IPS-NIHi7 (cell line): ENCODE data around the gene CDK11A.
"Not testable (repeated sequence)": the region's sequence is repeated elsewhere in the genome, so short reads cannot be mapped to it uniquely, and the experiment has no call there.

Experiments
- DNase-seq: peaks from one replicate; pipeline ENCODE4 v3.0.0; 2012; ENCODE audit warnings: mixed read lengths; ENCODE audit errors: extremely low spot score

The CDK11A gene

DNA sequence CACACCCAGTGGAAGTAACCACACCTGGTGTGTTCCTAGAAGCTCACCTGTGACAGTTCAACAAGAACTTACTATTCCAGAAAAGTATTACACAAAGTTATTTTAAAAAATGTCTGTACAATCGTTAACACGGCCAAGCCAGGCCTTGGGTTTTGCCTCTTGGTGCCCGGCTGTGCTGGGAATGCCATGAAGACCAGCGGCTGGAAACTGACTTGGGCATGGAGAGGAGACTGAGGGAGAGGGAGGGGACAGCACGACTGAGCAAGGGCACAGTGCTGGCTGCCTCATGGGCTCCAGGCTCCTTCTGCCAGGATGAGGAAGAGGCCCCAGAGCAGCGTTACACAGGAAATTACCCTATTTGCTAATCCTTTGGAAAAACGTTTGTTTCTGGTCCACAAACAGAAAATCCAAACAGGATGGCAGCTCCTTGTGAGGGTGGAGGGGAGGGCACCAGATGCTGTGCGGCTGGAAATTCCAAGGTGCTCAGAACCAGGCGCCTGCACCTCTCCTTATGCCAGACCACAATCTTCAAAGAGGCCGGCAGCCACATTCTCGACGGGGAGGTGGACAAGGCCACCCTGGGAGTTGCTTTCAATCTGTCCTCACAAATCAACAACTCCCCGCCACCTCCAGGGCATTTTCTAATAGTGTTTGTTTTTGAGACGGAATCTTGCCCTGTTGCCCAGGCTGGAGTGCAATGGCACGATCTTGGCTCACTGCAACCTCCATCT is 61.2 kb downstream of the CDK11A start:
- not testable (repeated sequence) for DNase-seq

DNA sequence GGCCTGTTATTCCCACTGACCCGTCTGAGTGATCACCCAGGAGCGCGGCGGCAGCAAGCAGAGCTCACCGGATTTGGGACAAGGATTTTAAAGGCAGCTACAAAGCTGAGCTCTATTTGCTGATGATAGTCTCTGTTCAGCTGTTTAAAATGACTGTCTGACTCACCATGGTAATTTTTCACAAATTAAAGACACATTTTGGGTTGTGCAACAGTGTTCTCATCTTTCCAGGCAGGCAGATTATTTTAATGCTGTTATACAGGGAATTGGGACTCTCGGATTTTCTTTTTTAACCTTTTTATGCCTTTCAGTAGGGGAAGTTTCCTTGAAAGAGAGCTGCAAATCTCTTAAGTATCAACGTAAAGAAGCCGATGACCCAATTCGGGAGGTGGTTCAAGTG is 61.8 kb downstream of the CDK11A start:
- not testable (repeated sequence) for DNase-seq

DNA sequence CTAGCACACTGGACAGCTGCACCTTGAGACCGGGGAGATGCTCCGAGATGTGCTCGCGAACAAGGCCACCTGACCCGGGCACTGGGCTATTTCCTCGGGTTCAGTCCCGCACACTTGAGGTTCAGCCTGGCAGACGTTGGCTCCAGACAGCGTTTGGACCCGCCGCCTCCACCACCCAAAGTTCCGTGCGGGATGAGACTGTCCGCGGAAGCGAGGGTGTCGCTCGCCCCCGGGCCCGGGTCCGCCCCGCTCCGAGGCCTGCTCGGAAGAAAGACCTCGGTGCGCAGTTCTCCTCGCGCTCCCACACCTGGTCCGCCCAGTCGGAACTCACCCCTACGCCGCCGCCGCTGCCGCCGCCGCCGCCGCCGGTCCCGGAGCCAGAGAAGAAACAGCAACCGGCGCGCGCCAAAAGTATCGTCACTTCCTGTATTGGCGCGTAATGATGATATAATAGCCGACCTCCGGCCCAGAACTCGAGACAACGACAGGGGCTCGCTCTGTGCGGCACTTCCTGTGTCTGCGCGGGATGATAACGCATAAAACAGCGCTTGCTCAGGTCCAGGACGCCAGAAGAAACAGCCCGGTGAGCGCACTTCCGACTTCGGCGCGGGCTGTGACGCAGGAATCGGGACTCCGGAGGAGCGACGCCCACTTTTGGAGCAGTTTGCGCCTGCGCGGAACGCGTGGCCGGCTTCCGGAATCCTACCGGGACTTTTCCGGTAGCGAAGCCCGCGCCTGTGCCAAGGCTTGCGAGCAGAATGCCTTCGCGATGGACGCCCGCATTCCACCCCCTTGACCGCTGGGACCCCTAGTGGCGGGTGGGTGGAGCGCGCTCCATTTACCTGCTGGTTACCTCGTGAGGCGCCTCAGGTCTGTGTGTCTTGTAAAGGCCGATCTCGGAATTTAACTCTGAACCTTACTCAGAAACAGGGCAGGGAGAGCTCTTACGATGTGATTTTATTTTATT is 65.3 kb downstream of the CDK11A start, which contains the start of gene CDK11B:
Gene CDK11B, minus strand, starts transcription at position 422 of the 967 bp plus-strand sequence. CDS start 1,519 bp downstream, outside the sequence.
- DNase-seq, result peak; percentile 92
